Endothelial cell of umbilical vein (primary cell): ENCODE measurements around the gene RANBP6. TPM values are rescaled to one million over a fixed set of nuclear protein-coding genes. Genes with fewer than 3 reads are reported as not detected.

Experiments used
- BruUV-seq: library from RNA; stranded (reverse); fragments of 400-500 nt; replicated peaks from 2 replicates; lab custom pipeline; 2021; lab: Mats Ljungman, UMichigan
- CTCF ChIA-PET: fragments of 300-600, 350-600 bp; sonication (Branson Sonifier 250); formaldehyde crosslinking; loops from one replicate; lab custom pipeline; 2021; ENCODE audit warnings: antibody characterized with exemption, inconsistent platforms; lab: Charles Lee
- POLR2A ChIA-PET: fragments of 300-600, 350-600 bp; sonication (Branson Sonifier 250); formaldehyde crosslinking; loops from one replicate; lab custom pipeline; 2021; ENCODE audit warnings: antibody characterized with exemption, inconsistent platforms; lab: Charles Lee
- DNase-seq: peaks from one replicate; pipeline ENCODE4 v3.0.0-alpha.2; 2011; ENCODE audit warnings: low read depth, low spot score
- FAIRE-seq: peaks from 2 replicates; lab custom pipeline; 2011; peaks lifted over from hg19 to GRCh38; lab: Jason Lieb, UNC
- H2AFZ ChIP-seq: 2 replicates; pipeline ENCODE4 v1.6.0; 2012; ENCODE audit warnings: low read depth, low read length, control low read depth, inconsistent platforms
- H3K27ac ChIP-seq: 2 replicates; pipeline ENCODE4 v1.5.1; 2011; ENCODE audit warnings: low read depth, mild to moderate bottlenecking, control low read depth, low read length, moderate library complexity; ENCODE audit not compliant: insufficient read depth
- H3K27me3 ChIP-seq, 2 experiments: 2 replicates each; pipeline versions ENCODE4 v1.6.0 to v1.6.1; 2011; ENCODE audit warnings: low read length in 2 of 2, mixed read lengths in 1 of 2; ENCODE audit not compliant: control insufficient read depth in 2 of 2, insufficient read depth in 2 of 2
- H3K36me3 ChIP-seq, 2 experiments: 2 replicates in 1 of 2; 3 replicates in 1 of 2; pipeline ENCODE4 v1.5.1; 2011; ENCODE audit warnings: low read length in 2 of 2, mild to moderate bottlenecking in 1 of 2, moderate library complexity in 1 of 2; ENCODE audit not compliant: control insufficient read depth in 2 of 2, insufficient read depth in 2 of 2; ENCODE audit errors: extremely low read depth in 1 of 2
- H3K4me1 ChIP-seq: 3 replicates; pipeline ENCODE4 v1.5.1; 2011; ENCODE audit warnings: mild to moderate bottlenecking, low read length; ENCODE audit not compliant: control insufficient read depth, insufficient read depth; ENCODE audit errors: extremely low read depth
- H3K4me2 ChIP-seq: 2 replicates; pipeline ENCODE4 v1.6.1; 2011; ENCODE audit warnings: low read length, control low read depth, mixed read lengths; ENCODE audit not compliant: insufficient read depth
- H3K4me3 ChIP-seq, 3 experiments: fragments of 200-600 bp in 1 of 3; sonication (generic), shearing (Covaris generic) in 1 of 3; replicated peaks in 1 of 3; 2 replicates each; pipeline ENCODE4 v1.5.1; 2011 to 2016; ENCODE audit warnings: control low read depth in 3 of 3, low read length in 3 of 3, mild to moderate bottlenecking in 2 of 3, inconsistent platforms in 1 of 3, low read depth in 1 of 3, moderate library complexity in 1 of 3; ENCODE audit not compliant: insufficient read depth in 1 of 3
- H3K79me2 ChIP-seq: 2 replicates; pipeline ENCODE4 v1.6.0; 2012; ENCODE audit warnings: low read length, inconsistent platforms; ENCODE audit not compliant: control insufficient read depth, insufficient read depth
- H3K9ac ChIP-seq: replicated peaks from 2 replicates; pipeline ENCODE3; 2011; ENCODE audit warnings: low read length, control low read depth; ENCODE audit not compliant: insufficient read depth; ENCODE audit errors: extremely low read depth
- H3K9me1 ChIP-seq: replicated peaks from 3 replicates; pipeline ENCODE4 v1.6.0; 2011; ENCODE audit warnings: mild to moderate bottlenecking, low read length; ENCODE audit not compliant: control insufficient read depth, insufficient read depth; ENCODE audit errors: extremely low read depth
- H3K9me3 ChIP-seq: replicated peaks from 2 replicates; pipeline ENCODE4 v1.5.1; 2012; ENCODE audit warnings: low read length, inconsistent platforms; ENCODE audit not compliant: control insufficient read depth, insufficient read depth
- H4K20me1 ChIP-seq: replicated peaks from 2 replicates; pipeline ENCODE3; 2011; ENCODE audit warnings: mild to moderate bottlenecking, low read length; ENCODE audit not compliant: control insufficient read depth, insufficient read depth; ENCODE audit errors: extremely low read depth
- EZH2 ChIP-seq: IDR thresholded peaks from 2 replicates; pipeline ENCODE4 v1.6.1; 2012; ENCODE audit warnings: borderline replicate concordance, low read depth, mild to moderate bottlenecking, moderate library complexity, low read length, inconsistent platforms; ENCODE audit not compliant: severe bottlenecking
- GATA2 ChIP-seq: IDR thresholded peaks from 2 replicates; pipeline ENCODE4 v1.7.0; 2011; ENCODE audit warnings: low read depth, mild to moderate bottlenecking, moderate library complexity, mixed read lengths, low read length; ENCODE audit not compliant: insufficient read length, insufficient read depth
- JUN ChIP-seq: IDR thresholded peaks from 2 replicates; pipeline ENCODE4 v1.6.1; 2011; ENCODE audit warnings: borderline replicate concordance, low read depth; ENCODE audit not compliant: insufficient read length, insufficient read depth
- MYC ChIP-seq: IDR thresholded peaks from one replicate; pipeline ENCODE4 v1.6.1; 2011; ENCODE audit warnings: mild to moderate bottlenecking, low read depth, low read length
- POLR2A ChIP-seq: IDR thresholded peaks from 2 replicates; pipeline ENCODE4 v1.6.1; 2012; ENCODE audit warnings: low read depth, mild to moderate bottlenecking, control low read depth, low read length
- POLR2AphosphoS5 ChIP-seq: IDR thresholded peaks from 2 replicates; pipeline ENCODE4 v1.6.1; 2012; ENCODE audit warnings: low read depth, mild to moderate bottlenecking, control low read depth, low read length, moderate library complexity; ENCODE audit not compliant: insufficient read depth
- dilution Hi-C: fragments of 300-500 bp; cut with MboI; formaldehyde crosslinking; loops from one replicate; pipeline ENCODE4 v1.15.0; 2019; ENCODE audit warnings: low sequenced_read_pairs; ENCODE audit not compliant: extremely low pct_ligation_motif_present
- intact Hi-C: fragments of 100-400 bp; cut with micrococcal nuclease; formaldehyde crosslinking; loops from one replicate; pipeline ENCODE4 v1.10.0; 2022
- polyA plus RNA-seq, 4 experiments: library from polyadenylated mRNA; depleted of rRNA in 3 of 4; stranded (reverse) in 3 of 4; unstranded in 1 of 4; fragments of >200 nt; gene quantifications; 2 replicates each; pipeline versions ENCODE4 v1.2.1 to v1.2.3, GENCODE V29; 2011 to 2012; ENCODE audit warnings: missing spikeins in 1 of 4
- total RNA-seq: library from RNA; stranded (reverse); gene quantifications from 2 replicates; pipeline ENCODE4 v1.2.3, GENCODE V29; 2021
- TF ChIP-seq, protein P1 (sequence below): IDR thresholded peaks from 2 replicates; pipeline ENCODE4 v1.6.1; 2011; ENCODE audit not compliant: insufficient read depth, insufficient read length
- TF ChIP-seq, protein P2 (sequence below), 2 donors: IDR thresholded peaks; 1 replicate in 1 of 2; 2 replicates in 1 of 2; pipeline ENCODE4 v1.5.1; 2011; ENCODE audit warnings: low read length in 2 of 2, mild to moderate bottlenecking in 2 of 2, moderate library complexity in 2 of 2, control low read depth in 1 of 2, inconsistent platforms in 1 of 2, low read depth in 1 of 2; ENCODE audit not compliant: insufficient read depth in 1 of 2; ENCODE audit errors: extremely low read depth in 1 of 2

The RANBP6 gene
- total and polyA plus RNA-seq, 2 donors (not counting 3 experiments of a cell fraction or from before 2014, with no cell fraction given): 5.3 to 20.9 TPM

DNA sequence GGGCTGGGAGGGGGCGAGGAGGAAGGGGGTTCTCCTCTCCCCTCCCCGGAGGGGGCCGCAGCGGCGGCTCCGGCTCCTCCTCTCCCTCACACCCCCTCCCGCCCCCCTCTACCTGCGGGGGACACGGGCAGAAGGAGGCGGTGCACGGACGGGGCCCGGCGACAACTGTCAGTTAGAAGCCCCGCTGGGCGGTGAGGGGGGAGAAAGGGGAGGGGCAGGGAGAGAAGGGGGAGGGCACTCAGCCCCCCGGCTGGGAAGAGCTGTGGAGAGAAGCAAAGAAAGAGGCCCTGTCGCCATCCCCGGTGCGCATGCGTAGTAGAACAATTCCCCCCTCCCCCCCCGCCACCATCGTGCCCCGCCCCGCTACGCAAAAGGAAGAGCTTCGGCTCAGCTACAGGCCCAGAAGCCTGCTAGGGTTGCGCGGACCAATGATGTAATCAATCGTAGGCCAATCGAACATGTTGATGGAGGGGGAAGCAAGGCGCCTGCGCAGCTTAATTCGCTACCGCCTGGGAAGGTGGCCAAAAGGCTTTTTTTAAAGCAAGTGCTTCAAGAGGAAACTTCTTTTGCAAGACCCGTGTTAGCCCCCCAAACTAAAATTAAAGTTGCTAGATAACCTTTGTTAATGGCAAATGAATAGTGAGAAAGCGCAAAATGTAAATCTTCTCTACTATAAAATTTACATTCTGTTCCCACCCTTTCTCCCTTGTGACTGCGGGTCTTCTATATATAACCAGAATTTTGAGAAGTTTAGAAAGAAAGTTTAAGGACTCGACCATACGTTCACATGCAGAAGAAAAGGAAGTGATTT, 7.0 kb downstream of the RANBP6 start:
- POLR2A ChIA-PET: interaction anchor here (0.6 to 1.1 kb wide), 6 partner anchors 9 to 672 kb away, joined by 3 to 10 read pairs (median 4); no protein-coding TSS in a partner anchor

DNA sequence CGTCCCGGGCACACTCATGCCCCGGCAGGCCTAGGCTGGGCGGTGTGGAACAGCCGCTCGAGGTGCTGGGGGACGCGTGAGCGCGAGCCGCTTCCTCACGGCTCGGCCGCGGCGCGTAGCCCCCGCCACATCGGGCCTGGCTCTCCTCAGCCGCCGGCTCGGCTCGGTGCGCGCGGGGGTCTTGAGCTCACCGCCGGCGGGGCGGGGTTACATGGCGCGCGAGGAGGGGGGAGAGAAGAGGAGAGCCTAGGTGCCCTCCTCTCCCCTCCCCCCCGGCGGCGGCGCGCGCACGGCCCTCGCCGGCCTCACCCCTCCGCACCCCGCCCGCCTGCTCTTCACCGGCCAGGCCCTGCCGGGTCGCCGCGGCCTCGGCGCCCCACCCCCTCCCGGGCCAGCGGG, 7.7 kb downstream of the RANBP6 start:
- FAIRE-seq: no peak
- H3K27me3 ChIP-seq: no peaks in the 10 kb centered on the region
- peak overlapping the region; percentile 60 for H3K27ac ChIP-seq
- peak overlapping the region; percentile 65 to 98 (median 89) for H3K4me3 ChIP-seq
- H3K4me1 ChIP-seq: peaks cover 19% of the 10 kb centered on the region
- H3K4me2 ChIP-seq: peak overlapping the region; percentile 97
- peak overlapping the region; percentile 53 for H2AFZ ChIP-seq
- peak overlapping the region; percentile 80 for H3K9ac ChIP-seq
- BruUV-seq: no TSS peak
- ChIA-PET CTCF (interaction anchor here (0.8 to 2.0 kb wide), 12 partner anchors 9 to 298 kb away, joined by 3 to 19 read pairs (median 5); partner anchors contain the start of gene ERMP1), POLR2A (interaction anchor here (1.0 to 1.6 kb wide), 4 partner anchors 8 to 673 kb away, joined by 3 to 10 read pairs (median 5); no protein-coding TSS in a partner anchor)
- peaks cover 53% of the 10 kb centered on the region for H3K79me2 ChIP-seq
- dilution Hi-C loops: no loop called here
- TF ChIP-seq, protein P1, sequence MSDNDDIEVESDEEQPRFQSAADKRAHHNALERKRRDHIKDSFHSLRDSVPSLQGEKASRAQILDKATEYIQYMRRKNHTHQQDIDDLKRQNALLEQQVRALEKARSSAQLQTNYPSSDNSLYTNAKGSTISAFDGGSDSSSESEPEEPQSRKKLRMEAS: no peak
- TF ChIP-seq, protein P2, sequence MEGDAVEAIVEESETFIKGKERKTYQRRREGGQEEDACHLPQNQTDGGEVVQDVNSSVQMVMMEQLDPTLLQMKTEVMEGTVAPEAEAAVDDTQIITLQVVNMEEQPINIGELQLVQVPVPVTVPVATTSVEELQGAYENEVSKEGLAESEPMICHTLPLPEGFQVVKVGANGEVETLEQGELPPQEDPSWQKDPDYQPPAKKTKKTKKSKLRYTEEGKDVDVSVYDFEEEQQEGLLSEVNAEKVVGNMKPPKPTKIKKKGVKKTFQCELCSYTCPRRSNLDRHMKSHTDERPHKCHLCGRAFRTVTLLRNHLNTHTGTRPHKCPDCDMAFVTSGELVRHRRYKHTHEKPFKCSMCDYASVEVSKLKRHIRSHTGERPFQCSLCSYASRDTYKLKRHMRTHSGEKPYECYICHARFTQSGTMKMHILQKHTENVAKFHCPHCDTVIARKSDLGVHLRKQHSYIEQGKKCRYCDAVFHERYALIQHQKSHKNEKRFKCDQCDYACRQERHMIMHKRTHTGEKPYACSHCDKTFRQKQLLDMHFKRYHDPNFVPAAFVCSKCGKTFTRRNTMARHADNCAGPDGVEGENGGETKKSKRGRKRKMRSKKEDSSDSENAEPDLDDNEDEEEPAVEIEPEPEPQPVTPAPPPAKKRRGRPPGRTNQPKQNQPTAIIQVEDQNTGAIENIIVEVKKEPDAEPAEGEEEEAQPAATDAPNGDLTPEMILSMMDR (IDR thresholded peaks at IDR 0.05; ENCODE audit: extremely low read depth in 1 of 2, insufficient read depth in 1 of 2, low read depth in 1 of 2, low read length in 2 of 2): no peak
- no peak for TF ChIP-seq POLR2AphosphoS5
- no peak for TF ChIP-seq GATA2
- TF ChIP-seq EZH2: no peak
- no peaks in the 10 kb centered on the region for H3K9me3 ChIP-seq
- DNase-seq: peak; percentile 68
- peaks cover 2% of the 10 kb centered on the region for H4K20me1 ChIP-seq
- intact Hi-C loops: loop anchor here (2.0 to 10.0 kb wide), 4 partner anchors 209 to 675 kb away; partner anchors contain the start of gene UHRF2
- H3K36me3 ChIP-seq: no peaks in the 10 kb centered on the region
- H3K9me1 ChIP-seq: no peaks in the 10 kb centered on the region

More for the DNA sequence above, 7.0 kb downstream of the RANBP6 start:
- BruUV-seq: TSS peak; percentile 60
- Histone ChIP-seq H3K4me3 (peak overlapping the region; percentile 65 to 98 (median 89)), H3K27ac (peak overlapping the region; percentile 60), H3K9me3 (no peaks in the 10 kb centered on the region), H3K4me1 (peaks cover 22% of the 10 kb centered on the region), H2AFZ (peak overlapping the region; percentile 53), H3K79me2 (peaks cover 56% of the 10 kb centered on the region), H3K9ac (peak overlapping the region; percentile 80), H3K27me3 (no peaks in the 10 kb centered on the region), H3K36me3 (no peaks in the 10 kb centered on the region), H3K4me2 (peak overlapping the region; percentile 91), H3K9me1 (no peaks in the 10 kb centered on the region), H4K20me1 (peaks cover 2% of the 10 kb centered on the region)
- dilution Hi-C loops: no loop called here
- peak; percentile 98 for DNase-seq
- intact Hi-C loops: loop anchor here (2.0 to 10.0 kb wide), 4 partner anchors 210 to 674 kb away; partner anchors contain the start of gene UHRF2
- FAIRE-seq: peak; percentile 95
- CTCF ChIA-PET: interaction anchor here (0.8 to 2.0 kb wide), 12 partner anchors 9 to 298 kb away, joined by 3 to 19 read pairs (median 5); partner anchors contain the start of gene ERMP1
- TF ChIP-seq POLR2A (peak; percentile 50), MYC (no peak), JUN (peak; percentile 49)
